Endodermal cell (in vitro differentiated cells): ENCODE measurements around the gene ADD1. TPM values are rescaled to one million over a fixed set of nuclear protein-coding genes. Genes with fewer than 3 reads are reported as not detected.
A peak's percentile ranks its signal among the peaks of the same experiment; 100 is the strongest.

Source experiments
- DNase-seq: peaks from one replicate; pipeline ENCODE4 v3.0.0-alpha.2; 2017
- H3K27ac ChIP-seq: 2 replicates; pipeline ENCODE4 v1.5.1; 2013; ENCODE audit warnings: mild to moderate bottlenecking, low read depth, low read length, moderate library complexity
- H3K27me3 ChIP-seq: 2 replicates; pipeline ENCODE4 v1.6.1; 2013; ENCODE audit warnings: mild to moderate bottlenecking, low read length, moderate library complexity; ENCODE audit not compliant: insufficient read depth, control insufficient read depth, poor library complexity, severe bottlenecking
- H3K36me3 ChIP-seq: 2 replicates; pipeline ENCODE4 v1.7.0; 2013; ENCODE audit warnings: mild to moderate bottlenecking, low read length, moderate library complexity; ENCODE audit not compliant: control insufficient read depth, insufficient read depth
- H3K4me1 ChIP-seq: one replicate; pipeline ENCODE4 v1.7.0; 2013; ENCODE audit warnings: low read length; ENCODE audit not compliant: control insufficient read depth, insufficient read depth
- H3K4me3 ChIP-seq: 2 replicates; pipeline ENCODE4 v1.5.1; 2013; ENCODE audit warnings: mild to moderate bottlenecking, low read length, moderate library complexity
- H3K9ac ChIP-seq: 2 replicates; pipeline ENCODE4 v1.6.1; 2013; ENCODE audit warnings: mild to moderate bottlenecking, low read length, moderate library complexity; ENCODE audit not compliant: poor library complexity, severe bottlenecking; ENCODE audit errors: extremely low read depth
- H3K9me3 ChIP-seq: 2 replicates; pipeline ENCODE4 v1.6.1; 2013; ENCODE audit warnings: mild to moderate bottlenecking, low read length, moderate library complexity; ENCODE audit not compliant: control insufficient read depth
- H3K27ac Mint-ChIP-seq: 2 replicates; pipeline ENCODE4 v1.8.0; 2020; ENCODE audit warnings: mixed read lengths
- H3K27me3 Mint-ChIP-seq: 2 replicates; pipeline ENCODE4 v1.8.0; 2021; ENCODE audit warnings: mild to moderate bottlenecking, mixed read lengths; ENCODE audit not compliant: insufficient read depth
- H3K36me3 Mint-ChIP-seq: 2 replicates; pipeline ENCODE4 v1.8.0; 2020; ENCODE audit warnings: low read depth, mixed read lengths
- H3K4me1 Mint-ChIP-seq: 2 replicates; pipeline ENCODE4 v1.8.0; 2020; ENCODE audit warnings: mixed read lengths
- H3K4me3 Mint-ChIP-seq: 2 replicates; pipeline ENCODE4 v1.8.0; 2020; ENCODE audit warnings: mild to moderate bottlenecking, moderate library complexity, mixed read lengths
- H3K9me3 Mint-ChIP-seq: 2 replicates; pipeline ENCODE4 v1.8.0; 2020; ENCODE audit warnings: mild to moderate bottlenecking, mixed read lengths
- CTCF ChIP-seq: fragments of 200-600 bp; sonication (generic); conservative IDR thresholded peaks from 2 replicates; pipeline ENCODE4 v1.5.0; 2021; ENCODE audit warnings: antibody characterized with exemption, mild to moderate bottlenecking
- WGBS, 2 experiments: methylation state at CpG; one replicate each; pipeline versions ENCODE4 v1.1.5 to v1.1.7; 2013; ENCODE audit warnings: missing lambda C conversion rate in 2 of 2, mixed read lengths in 1 of 2; ENCODE audit not compliant: insufficient coverage in 1 of 2, insufficient read length in 1 of 2; 5-methylcytosine and 5-hydroxymethylcytosine counted together
- total RNA-seq, 2 donors: library from RNA; stranded (reverse); fragmentation: NEBNext Ultra II Directional in 1 of 2; extraction: Animal tissue kit (Norgen Biotek cat#: 25700) in 1 of 2; gene quantifications; 2 replicates in 1 of 2; 3 replicates in 1 of 2; pipeline ENCODE4 v1.2.1, GENCODE V29; 2021

The ADD1 gene
- total RNA-seq, 2 donors from 2014 or later, result 231 to 257 TPM

- DNase-seq, result no peak
- Mint-ChIP-seq H3K27me3 (no peaks in the 10 kb centered on the region), H3K36me3 (peaks cover 59% of the 10 kb centered on the region), H3K27ac (peak overlapping the region; percentile 66), H3K4me3 (no peak overlapping the region), H3K4me1 (peaks cover 8% of the 10 kb centered on the region), H3K9me3 (no peaks in the 10 kb centered on the region)
- Histone ChIP-seq H3K4me3 (no peak overlapping the region), H3K4me1 (peaks cover 3% of the 10 kb centered on the region), H3K36me3 (peaks cover 83% of the 10 kb centered on the region), H3K27me3 (no peaks in the 10 kb centered on the region), H3K9me3 (no peaks in the 10 kb centered on the region), H3K9ac (no peak overlapping the region), H3K27ac (no peak overlapping the region)
- TF ChIP-seq CTCF, result no peak
- 95 to 98% methylated on average over 12 of the region's 12 CpGs for WGBS, 2 experiments
Observed at GRCh38 chr4:2927696-2928075, 84.0 kb downstream of the ADD1 start.

GRCh38 chr4:2928242-2929176 is 84.9 kb downstream of the ADD1 start:
- no peaks in the 10 kb centered on the region for H3K27me3 Mint-ChIP-seq
- peak overlapping the region; percentile 14 for H3K27ac Mint-ChIP-seq
- Histone ChIP-seq H3K36me3 (peaks cover 77% of the 10 kb centered on the region), H3K27ac (no peak overlapping the region), H3K9me3 (no peaks in the 10 kb centered on the region), H3K9ac (no peak overlapping the region), H3K4me1 (no peaks in the 10 kb centered on the region), H3K4me3 (no peak overlapping the region), H3K27me3 (no peaks in the 10 kb centered on the region)
- no peak for TF ChIP-seq CTCF
- no peak overlapping the region for H3K4me3 Mint-ChIP-seq
- no peaks in the 10 kb centered on the region for H3K9me3 Mint-ChIP-seq
- 92 to 96% methylated on average over 29 to 32 of the region's 32 CpGs for WGBS, 2 experiments
- no peak for DNase-seq
- peaks cover 7% of the 10 kb centered on the region for H3K4me1 Mint-ChIP-seq
- H3K36me3 Mint-ChIP-seq, result peaks cover 53% of the 10 kb centered on the region

GRCh38 chr4:2929469-2929868 is 85.8 kb downstream of the ADD1 start:
- no peaks in the 10 kb centered on the region for H3K9me3 ChIP-seq
- no peak overlapping the region for H3K4me3 ChIP-seq
- Mint-ChIP-seq H3K4me1 (peaks cover 4% of the 10 kb centered on the region), H3K4me3 (no peak overlapping the region), H3K36me3 (peaks cover 46% of the 10 kb centered on the region), H3K27ac (no peak overlapping the region), H3K27me3 (no peaks in the 10 kb centered on the region), H3K9me3 (no peaks in the 10 kb centered on the region)
- TF ChIP-seq CTCF, result no peak
- no peaks in the 10 kb centered on the region for H3K4me1 ChIP-seq
- peak overlapping the region; percentile 11 for H3K27ac ChIP-seq
- WGBS, 2 experiments, result 94% methylated on average over 15 to 16 of the region's 16 CpGs
- no peaks in the 10 kb centered on the region for H3K27me3 ChIP-seq
- H3K36me3 ChIP-seq, result peaks cover 67% of the 10 kb centered on the region
- no peak overlapping the region for H3K9ac ChIP-seq
- no peak for DNase-seq
